UCSD-AML1 (cell line): Measurements from ENCODE around the gene PPP3CA.

Source experiments
- DNase-seq: peaks from one replicate; lab custom pipeline; 2025; ENCODE audit not compliant: unreplicated experiment; lab: John Stamatoyannopoulos, UW

Gene PPP3CA

GRCh38 chr4:100977746-100978397 lies 369.5 kb downstream of the PPP3CA start:
- DNase-seq = no peak

GRCh38 chr4:100977274-100977673 lies 370.1 kb downstream of the PPP3CA start:
- DNase-seq = no peak
